Stimulated activated CD4-positive, alpha-beta T cell treated with anti-CD3 and anti-CD28 coated beads, Interleukin-4, amount 100 ng/mL, for 1 hour (primary cell): ENCODE measurements around the gene DHX32.
"Not testable (repeated sequence)": the region's sequence is repeated elsewhere in the genome, so short reads cannot be mapped to it uniquely, and the experiment has no call there.

Source experiments
- DNase-seq: peaks from one replicate; pipeline ENCODE4 v3.0.0-alpha.2; 2020

DHX32 gene

GRCh38 chr10:125881192-125881591 lies at the start of gene DHX32:
Gene DHX32, minus strand, starts transcription at chr10:125881292. Its CDS starts 468 bp downstream, at chr10:125880824.
- no peak for DNase-seq

- no peak for DNase-seq
Measured at GRCh38 chr10:125929618-125930017, 48.5 kb upstream of the DHX32 start.

- DNase-seq: no peak
Measured at GRCh38 chr10:125928928-125929585, 48.0 kb upstream of the DHX32 start.

GRCh38 chr10:125927265-125927664 lies 46.2 kb upstream of the DHX32 start:
- DNase-seq: not testable (repeated sequence)

- no peak for DNase-seq
Measured at GRCh38 chr10:125926247-125926646, 45.2 kb upstream of the DHX32 start.

- DNase-seq: no peak
Measured at GRCh38 chr10:125925262-125925834, 44.3 kb upstream of the DHX32 start.

GRCh38 chr10:125921643-125922306 lies 40.7 kb upstream of the DHX32 start:
- DNase-seq: not testable (repeated sequence)

- DNase-seq: not testable (repeated sequence)
Measured at GRCh38 chr10:125917704-125918361, 36.7 kb upstream of the DHX32 start.

GRCh38 chr10:125916977-125917376 lies 35.9 kb upstream of the DHX32 start:
- DNase-seq: no peak

- not testable (repeated sequence) for DNase-seq
Measured at GRCh38 chr10:125913277-125913676, 32.2 kb upstream of the DHX32 start.

- DNase-seq: no peak
Measured at GRCh38 chr10:125911990-125912389, 30.9 kb upstream of the DHX32 start.

GRCh38 chr10:125911145-125911544 lies 30.1 kb upstream of the DHX32 start:
- no peak for DNase-seq

GRCh38 chr10:125909491-125909890 lies 28.4 kb upstream of the DHX32 start:
- not testable (repeated sequence) for DNase-seq

GRCh38 chr10:125908813-125909212 lies 27.7 kb upstream of the DHX32 start:
- DNase-seq: not testable (repeated sequence)

GRCh38 chr10:125907598-125907997 lies 26.5 kb upstream of the DHX32 start:
- not testable (repeated sequence) for DNase-seq

- DNase-seq: not testable (repeated sequence)
Measured at GRCh38 chr10:125905069-125905994, 24.2 kb upstream of the DHX32 start.

- DNase-seq: not testable (repeated sequence)
Measured at GRCh38 chr10:125903135-125903640, 22.1 kb upstream of the DHX32 start.

GRCh38 chr10:125900963-125901362 lies 19.9 kb upstream of the DHX32 start:
- not testable (repeated sequence) for DNase-seq

- DNase-seq: not testable (repeated sequence)
Measured at GRCh38 chr10:125897317-125897716, 16.2 kb upstream of the DHX32 start.

GRCh38 chr10:125896088-125896934 lies 15.2 kb upstream of the DHX32 start, which contains the start of gene FANK1:
Gene FANK1, plus strand, starts transcription at chr10:125896564. Its CDS starts 79 bp downstream, at chr10:125896643.
- peak; percentile 80 for DNase-seq
